HG03175 (cell line): Measurements from ENCODE around the gene KIF6.

Source experiments
- ATAC-seq: cut with Tn5 transposase; IDR thresholded peaks from one replicate; pipeline ENCODE4 v1.9.1; 2021; ENCODE audit warnings: mild to moderate bottlenecking, moderate library complexity; ENCODE audit not compliant: unreplicated experiment

Gene KIF6

GRCh38 chr6:39426073-39426456 lies 299.1 kb downstream of the KIF6 start:
- ATAC-seq = no peak

GRCh38 chr6:39425346-39426072 lies 299.7 kb downstream of the KIF6 start:
- ATAC-seq = no peak

- no peak for ATAC-seq
Observed at GRCh38 chr6:39424831-39425230, 300.4 kb downstream of the KIF6 start.

DNA sequence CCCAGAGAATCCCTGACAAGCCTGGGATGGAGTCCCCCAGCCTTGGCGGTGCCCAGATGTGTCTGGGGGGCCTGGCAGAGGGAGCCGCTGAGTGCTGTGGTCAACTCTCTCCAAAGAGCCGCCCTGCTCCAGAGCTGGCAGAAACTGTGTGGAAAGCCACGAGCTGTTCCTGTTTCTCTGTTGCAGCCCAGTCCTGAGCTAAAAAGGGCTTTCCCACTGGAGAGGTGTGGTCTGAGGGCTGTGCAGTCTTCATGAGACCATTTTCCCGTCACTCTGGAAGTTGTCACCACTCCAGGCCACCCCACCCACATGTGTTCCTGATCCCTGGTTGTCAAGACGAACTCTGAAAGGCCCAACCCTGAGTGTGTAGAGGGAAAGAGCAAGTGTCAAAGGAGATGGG lies 303.0 kb downstream of the KIF6 start:
- ATAC-seq = no peak

DNA sequence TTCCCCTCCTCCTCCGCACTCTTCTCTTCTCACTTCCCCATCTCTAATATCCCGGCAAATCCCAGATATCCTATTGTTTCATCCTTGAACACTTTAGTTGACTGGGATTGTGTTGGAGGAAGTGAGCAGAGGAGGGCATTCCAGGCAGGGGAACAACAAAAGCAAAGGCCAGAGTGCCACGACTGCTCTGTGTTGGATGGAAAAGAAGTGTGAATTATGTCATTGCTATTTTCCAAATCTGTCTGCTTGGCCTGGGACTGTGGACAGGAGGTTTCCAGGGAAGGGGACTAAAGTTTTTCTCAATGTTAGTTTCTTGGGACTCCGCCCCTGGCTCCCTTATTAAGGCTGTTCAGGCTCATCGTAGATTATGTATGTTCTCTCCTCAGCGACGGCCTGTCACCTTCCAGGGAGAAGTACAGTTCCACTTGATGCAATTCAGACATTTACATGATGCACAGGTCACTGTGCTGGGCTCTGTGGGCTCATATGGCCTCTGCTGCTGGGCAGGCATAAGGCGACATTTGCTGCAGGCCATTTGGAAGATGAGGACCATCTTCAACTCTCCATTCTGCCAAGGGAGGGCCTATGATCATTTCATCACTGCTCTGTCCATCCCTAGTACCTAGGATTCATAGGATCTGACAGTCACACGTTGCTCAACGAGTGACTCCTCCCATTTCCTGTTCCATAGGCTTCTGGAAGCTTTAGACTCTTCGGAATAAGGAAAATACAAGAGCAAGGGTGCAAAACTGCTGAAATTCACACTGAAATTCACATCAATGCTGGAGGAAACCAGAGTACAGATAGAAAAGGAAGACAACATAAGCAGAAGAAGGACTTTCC lies 303.6 kb downstream of the KIF6 start:
- ATAC-seq = no peak

GRCh38 chr6:39420300-39421265 lies 304.6 kb downstream of the KIF6 start:
- ATAC-seq = no peak

- ATAC-seq = no peak
Observed at GRCh38 chr6:39419607-39420006, 305.6 kb downstream of the KIF6 start.

- ATAC-seq = no peak
Observed at GRCh38 chr6:39417440-39417839, 307.8 kb downstream of the KIF6 start.

GRCh38 chr6:39416728-39417127 lies 308.5 kb downstream of the KIF6 start:
- ATAC-seq = no peak

GRCh38 chr6:39416026-39416425 lies 309.2 kb downstream of the KIF6 start:
- ATAC-seq = no peak

DNA sequence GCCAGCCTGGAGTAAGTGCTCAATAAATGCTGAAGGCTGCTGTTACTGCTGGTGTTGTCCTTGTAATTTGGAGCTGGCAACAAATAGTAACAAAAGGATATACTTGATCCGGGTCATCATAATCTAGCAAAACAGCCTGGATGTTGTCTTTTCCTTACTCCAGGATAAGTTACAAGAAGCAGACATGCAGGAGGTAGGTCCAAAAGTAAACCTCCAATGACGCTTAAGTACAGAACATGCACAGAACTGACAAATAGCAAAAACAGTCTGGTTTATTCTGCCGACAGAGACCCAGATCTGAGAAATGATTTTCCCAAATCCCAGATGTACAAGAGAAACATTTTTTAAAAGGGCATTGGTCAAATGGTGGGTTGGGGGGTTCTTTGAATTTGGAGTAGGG lies 309.7 kb downstream of the KIF6 start:
- ATAC-seq = no peak

DNA sequence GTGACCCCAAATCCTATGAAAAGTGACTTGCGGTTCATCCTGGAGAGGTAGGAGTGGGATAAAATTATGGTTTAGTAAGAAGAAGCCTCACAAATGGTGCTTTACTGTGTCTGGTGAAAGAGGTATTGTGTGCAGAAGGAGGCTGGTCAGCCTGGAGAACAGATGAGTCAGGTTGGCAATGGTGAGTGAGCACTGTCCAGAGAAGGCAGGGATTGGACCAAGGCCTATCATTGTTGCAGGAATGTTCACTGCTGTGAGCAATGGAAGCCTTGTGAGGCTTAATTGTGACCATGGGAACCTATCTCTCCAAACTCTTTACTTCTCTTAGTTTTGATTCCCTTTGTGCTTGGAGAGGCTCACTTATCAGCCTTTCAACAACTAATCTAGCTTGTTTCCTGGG lies 313.7 kb downstream of the KIF6 start:
- ATAC-seq = no peak

- ATAC-seq = no peak
Observed at GRCh38 chr6:39411001-39411400, 314.2 kb downstream of the KIF6 start.

- no peak for ATAC-seq
Observed at GRCh38 chr6:39409889-39410288, 315.3 kb downstream of the KIF6 start.

DNA sequence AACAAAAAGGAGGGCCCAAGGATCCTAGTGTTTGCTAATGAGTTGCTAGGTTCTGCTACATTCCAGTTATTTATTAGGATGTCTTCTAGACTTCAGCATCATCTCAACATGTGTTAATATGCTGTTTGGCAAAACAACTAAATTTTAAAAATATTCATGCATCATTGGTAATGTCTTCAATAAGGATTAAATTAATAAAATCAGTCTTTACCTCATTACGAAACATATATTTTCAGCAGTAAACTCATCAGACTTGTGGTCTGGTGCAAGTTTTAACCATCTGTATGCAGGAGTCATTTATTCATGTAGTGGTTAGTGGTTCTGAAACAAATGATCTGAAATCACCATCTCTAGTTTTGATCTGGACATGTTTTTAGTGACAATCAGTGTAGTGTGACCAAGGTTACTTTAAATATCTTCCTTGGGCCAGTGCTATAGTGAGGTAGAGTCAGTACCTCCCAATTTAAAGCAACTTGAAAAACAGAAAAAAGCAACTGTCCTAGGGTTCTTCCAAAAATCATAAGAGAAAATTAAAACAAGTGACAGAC lies 317.7 kb downstream of the KIF6 start:
- peak; percentile 56 for ATAC-seq

DNA sequence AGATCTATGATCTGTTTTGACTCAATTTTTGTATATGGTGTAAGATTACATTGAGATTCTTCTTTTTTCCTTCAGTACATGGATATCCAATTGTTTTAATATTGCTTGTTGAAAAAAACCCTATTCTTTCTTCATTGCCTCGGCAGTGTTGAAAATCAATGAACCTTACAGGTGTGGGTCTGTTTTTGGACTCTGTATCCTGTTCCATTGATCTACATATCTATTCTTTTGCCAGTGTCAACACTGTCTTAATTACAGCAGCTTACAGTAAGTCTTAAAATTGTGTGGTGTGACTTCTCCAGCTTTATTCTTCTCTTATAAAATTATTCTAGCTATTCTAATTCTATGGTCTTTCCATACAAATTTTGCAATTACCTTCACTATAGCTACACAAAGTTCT lies 320.9 kb downstream of the KIF6 start:
- ATAC-seq = no peak

- ATAC-seq = no peak
Observed at GRCh38 chr6:39403304-39403703, 321.9 kb downstream of the KIF6 start.

GRCh38 chr6:39402239-39402751 lies 322.9 kb downstream of the KIF6 start:
- ATAC-seq = no peak

GRCh38 chr6:39401376-39401775 lies 323.8 kb downstream of the KIF6 start:
- ATAC-seq = no peak

- ATAC-seq = no peak
Observed at GRCh38 chr6:39400026-39400425, 325.2 kb downstream of the KIF6 start.

- ATAC-seq = no peak
Observed at GRCh38 chr6:39396854-39397253, 328.4 kb downstream of the KIF6 start.
